IMR-90 (cell line): ENCODE results near the gene METTL15. TPM values are rescaled to one million over a fixed set of nuclear protein-coding genes. Genes with fewer than 3 reads are reported as not detected.
"Not testable (repeated sequence)": the region's sequence is repeated elsewhere in the genome, so short reads cannot be mapped to it uniquely, and the experiment has no call there.

Experiments
- ATAC-seq: fragments of 200-7000 bp; cut with Tn5 transposase; 2 replicates; pipeline ENCODE4 v1.9.1; 2020; ENCODE audit warnings: low read depth, mild to moderate bottlenecking, moderate library complexity
- BruUV-seq: library from RNA; stranded (reverse); fragments of 400-500 nt; replicated peaks from 2 replicates; lab custom pipeline; 2021; lab: Mats Ljungman, UMichigan
- CTCF ChIA-PET: fragments of 300-600 bp; formaldehyde crosslinking; extraction: SDS; loops from one replicate; lab custom pipeline; 2021; ENCODE audit warnings: antibody characterized with exemption; lab: Yijun Ruan, JAX
- POLR2A ChIA-PET: fragments of 300-600 bp; sonication (Branson Sonifier 250); formaldehyde crosslinking; loops from one replicate; lab custom pipeline; 2022; ENCODE audit warnings: antibody characterized with exemption; ENCODE audit not compliant: unreplicated experiment; lab: Charles Lee
- DNase-seq: peaks from one replicate; pipeline ENCODE4 v3.0.0; 2013
- H2AFZ ChIP-seq: replicated peaks from 2 replicates; pipeline ENCODE3; 2013; ENCODE audit warnings: low read length, mild to moderate bottlenecking; ENCODE audit not compliant: poor library complexity
- H2AK5ac ChIP-seq: 2 replicates; pipeline ENCODE4 v1.6.1; 2013; ENCODE audit warnings: low read depth, low read length, inconsistent platforms
- H2AK9ac ChIP-seq: replicated peaks from 2 replicates; pipeline ENCODE3; 2013; ENCODE audit warnings: mild to moderate bottlenecking, low read depth, low read length, moderate library complexity; ENCODE audit not compliant: poor library complexity
- H2BK120ac ChIP-seq: 2 replicates; pipeline ENCODE4 v1.6.1; 2013; ENCODE audit warnings: low read depth, low read length, inconsistent platforms
- H2BK15ac ChIP-seq: 3 replicates; pipeline ENCODE4 v1.6.1; 2013; ENCODE audit warnings: low read depth, low read length, inconsistent platforms
- H2BK20ac ChIP-seq: 2 replicates; pipeline ENCODE4 v1.6.1; 2013; ENCODE audit warnings: low read depth, mild to moderate bottlenecking, inconsistent platforms, low read length, moderate library complexity
- H2BK5ac ChIP-seq: 2 replicates; pipeline ENCODE4 v1.6.1; 2013; ENCODE audit warnings: mild to moderate bottlenecking, low read depth, low read length, inconsistent platforms; ENCODE audit not compliant: poor library complexity, severe bottlenecking
- H3K14ac ChIP-seq: replicated peaks from 2 replicates; pipeline ENCODE4 v1.6.1; 2013; ENCODE audit warnings: low read depth, low read length, inconsistent platforms
- H3K18ac ChIP-seq: 2 replicates; pipeline ENCODE4 v1.6.1; 2013; ENCODE audit warnings: low read depth, low read length, control low read depth
- H3K23ac ChIP-seq: 2 replicates; pipeline ENCODE4 v1.6.1; 2013; ENCODE audit warnings: low read depth, low read length, inconsistent platforms
- H3K27ac ChIP-seq: 2 replicates; pipeline ENCODE4 v1.5.1; 2013; ENCODE audit warnings: mild to moderate bottlenecking, control low read depth, low read length; ENCODE audit not compliant: insufficient read depth
- H3K27me3 ChIP-seq: 2 replicates; pipeline ENCODE4 v1.6.1; 2013; ENCODE audit warnings: low read length; ENCODE audit not compliant: control insufficient read depth, insufficient read depth
- H3K36me3 ChIP-seq: 2 replicates; pipeline ENCODE4 v1.6.1; 2013; ENCODE audit warnings: low read length, mixed read lengths; ENCODE audit not compliant: control insufficient read depth, insufficient read depth
- H3K4ac ChIP-seq: 2 replicates; pipeline ENCODE4 v1.6.1; 2013; ENCODE audit warnings: low read depth, low read length, inconsistent platforms
- H3K4me1 ChIP-seq: 2 replicates; pipeline ENCODE4 v1.6.1; 2013; ENCODE audit warnings: low read length, mixed read lengths; ENCODE audit not compliant: control insufficient read depth, insufficient read depth
- H3K4me2 ChIP-seq: 2 replicates; pipeline ENCODE4 v1.6.1; 2013; ENCODE audit warnings: low read depth, mild to moderate bottlenecking, control low read depth, low read length, moderate library complexity
- H3K4me3 ChIP-seq: 2 replicates; pipeline ENCODE4 v1.5.1; 2013; ENCODE audit warnings: low read depth, mild to moderate bottlenecking, control low read depth, low read length, moderate library complexity; ENCODE audit not compliant: insufficient read depth
- H3K56ac ChIP-seq: 2 replicates; pipeline ENCODE4 v1.6.1; 2013; ENCODE audit warnings: low read length, inconsistent platforms; ENCODE audit not compliant: insufficient read depth; ENCODE audit errors: extremely low read depth
- H3K79me1 ChIP-seq, 2 experiments: 2 replicates each; pipeline ENCODE4 v1.6.1; 2013; ENCODE audit warnings: low read length in 2 of 2, inconsistent platforms in 1 of 2, low read depth in 1 of 2
- H3K9ac ChIP-seq: 2 replicates; pipeline ENCODE4 v1.6.1; 2013; ENCODE audit warnings: low read depth, low read length, control low read depth
- H3K9me1 ChIP-seq: 2 replicates; pipeline ENCODE4 v1.6.1; 2013; ENCODE audit warnings: low read length, inconsistent platforms; ENCODE audit not compliant: insufficient read depth
- H3K9me3 ChIP-seq: 2 replicates; pipeline ENCODE4 v1.6.1; 2013; ENCODE audit warnings: low read length; ENCODE audit not compliant: control insufficient read depth, insufficient read depth
- H4K20me1 ChIP-seq: 2 replicates; pipeline ENCODE4 v1.6.1; 2013; ENCODE audit warnings: low read length, inconsistent platforms; ENCODE audit not compliant: insufficient read depth
- H4K5ac ChIP-seq: 2 replicates; pipeline ENCODE4 v1.6.1; 2013; ENCODE audit warnings: mild to moderate bottlenecking, low read depth, low read length, control low read depth
- H4K8ac ChIP-seq, 2 experiments: 2 replicates each; pipeline ENCODE4 v1.6.1; 2013; ENCODE audit warnings: low read depth in 2 of 2, low read length in 2 of 2, control low read depth in 1 of 2, inconsistent platforms in 1 of 2
- H4K91ac ChIP-seq: 2 replicates; pipeline ENCODE4 v1.6.1; 2013; ENCODE audit warnings: low read depth, low read length, inconsistent platforms; ENCODE audit not compliant: insufficient read depth
- WGBS, 2 experiments: methylation state at CpG; one replicate each; pipeline versions ENCODE4 v1.1.5 to v1.1.7; 2013; ENCODE audit warnings: missing lambda C conversion rate in 2 of 2; ENCODE audit not compliant: insufficient read length in 1 of 2; ENCODE audit errors: extremely low coverage in 2 of 2; 5-methylcytosine and 5-hydroxymethylcytosine counted together
- dilution Hi-C: fragments of 300-500 bp; cut with HindIII; formaldehyde crosslinking; loops from one replicate; pipeline ENCODE4 v1.14.3; 2018; ENCODE audit warnings: low sequenced_read_pairs; ENCODE audit not compliant: unreplicated experiment
- in situ Hi-C: fragments of 300-500 bp; cut with MboI; formaldehyde crosslinking; loops from 3 replicates; pipeline ENCODE4 v1.14.3; 2019; ENCODE audit warnings: low sequenced_read_pairs, inconsistent platforms, mixed read lengths
- intact Hi-C: fragments of 100-400 bp; cut with micrococcal nuclease; formaldehyde crosslinking; loops from 2 replicates; pipeline ENCODE4 v1.10.0; 2022
- polyA plus RNA-seq, 3 experiments: library from polyadenylated mRNA; depleted of rRNA; stranded (reverse); fragments of >200 nt; gene quantifications; 2 replicates each; pipeline ENCODE4 v1.2.3, GENCODE V29; 2012; ENCODE audit warnings: low replicate concordance in 1 of 3
- total RNA-seq: library from RNA; depleted of rRNA; stranded (reverse); fragments of >200 nt; gene quantifications from 2 replicates; pipeline ENCODE4 v1.2.3, GENCODE V29; 2012

The METTL15 gene
- total and polyA plus RNA-seq, 2 of the 4 experiments (the other 2 are of a cell fraction), result 6.5 to 30.5 TPM

DNA sequence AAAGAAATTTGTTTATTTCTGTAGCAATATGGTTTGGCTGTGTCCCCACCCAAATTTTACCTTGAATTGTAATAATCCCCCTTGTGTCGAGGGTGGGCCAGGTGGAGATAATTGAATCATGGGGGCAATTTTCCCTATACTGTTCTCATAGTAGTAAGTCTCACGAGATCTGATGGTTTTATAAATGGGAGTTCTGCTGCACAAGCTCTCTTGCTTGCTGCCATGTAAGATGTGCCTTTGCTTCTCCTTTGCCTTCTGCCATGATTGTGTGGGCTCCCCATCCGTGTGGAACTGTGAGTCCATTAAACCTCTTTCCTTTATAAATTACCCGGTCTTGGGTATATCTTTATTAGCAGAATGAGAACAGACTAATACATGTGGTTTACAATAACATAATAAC lies 28.0 kb downstream of the METTL15 start:
- H3K79me1 ChIP-seq, result peaks cover 13 to 19% of the 10 kb centered on the region in 2 experiments
- POLR2A ChIA-PET, H4K91ac ChIP-seq, H3K23ac ChIP-seq, H3K4me1 ChIP-seq, H2BK5ac ChIP-seq, H3K14ac ChIP-seq, H3K56ac ChIP-seq, BruUV-seq, H3K27ac ChIP-seq, H2AFZ ChIP-seq, H3K9me1 ChIP-seq, CTCF ChIA-PET, H3K4me2 ChIP-seq, H3K4me3 ChIP-seq, H2AK5ac ChIP-seq, H4K5ac ChIP-seq, H4K20me1 ChIP-seq, H2BK120ac ChIP-seq, H3K27me3 ChIP-seq, H2BK15ac ChIP-seq, ATAC-seq, H2AK9ac ChIP-seq, intact Hi-C loops, H2BK20ac ChIP-seq, in situ Hi-C loops, DNase-seq, H4K8ac ChIP-seq, H3K4ac ChIP-seq, H3K9ac ChIP-seq, dilution Hi-C loops, H3K18ac ChIP-seq: not testable (repeated sequence)
- H3K9me3 ChIP-seq, result peaks cover 29% of the 10 kb centered on the region
- WGBS, 2 experiments, result no CpG with 5 or more reads among the region's 4 CpGs
- H3K36me3 ChIP-seq, result peaks cover 13% of the 10 kb centered on the region
